Measurements from ENCODE around the gene ZFYVE27. TPM values are rescaled to one million over a fixed set of nuclear protein-coding genes. Genes with fewer than 3 reads are reported as not detected.
A peak's percentile ranks its signal among the peaks of the same experiment; 100 is the strongest.
"Not testable (repeated sequence)": the region's sequence is repeated elsewhere in the genome, so short reads cannot be mapped to it uniquely, and the experiment has no call there.

The ZFYVE27 gene
- 13.7 TPM for total RNA-seq
- long read RNA-seq, partial matches to known transcripts = 4 of 44 reads
- long read RNA-seq, other reads (novel, unspliced or antisense) = 36 of 44 reads

DNA sequence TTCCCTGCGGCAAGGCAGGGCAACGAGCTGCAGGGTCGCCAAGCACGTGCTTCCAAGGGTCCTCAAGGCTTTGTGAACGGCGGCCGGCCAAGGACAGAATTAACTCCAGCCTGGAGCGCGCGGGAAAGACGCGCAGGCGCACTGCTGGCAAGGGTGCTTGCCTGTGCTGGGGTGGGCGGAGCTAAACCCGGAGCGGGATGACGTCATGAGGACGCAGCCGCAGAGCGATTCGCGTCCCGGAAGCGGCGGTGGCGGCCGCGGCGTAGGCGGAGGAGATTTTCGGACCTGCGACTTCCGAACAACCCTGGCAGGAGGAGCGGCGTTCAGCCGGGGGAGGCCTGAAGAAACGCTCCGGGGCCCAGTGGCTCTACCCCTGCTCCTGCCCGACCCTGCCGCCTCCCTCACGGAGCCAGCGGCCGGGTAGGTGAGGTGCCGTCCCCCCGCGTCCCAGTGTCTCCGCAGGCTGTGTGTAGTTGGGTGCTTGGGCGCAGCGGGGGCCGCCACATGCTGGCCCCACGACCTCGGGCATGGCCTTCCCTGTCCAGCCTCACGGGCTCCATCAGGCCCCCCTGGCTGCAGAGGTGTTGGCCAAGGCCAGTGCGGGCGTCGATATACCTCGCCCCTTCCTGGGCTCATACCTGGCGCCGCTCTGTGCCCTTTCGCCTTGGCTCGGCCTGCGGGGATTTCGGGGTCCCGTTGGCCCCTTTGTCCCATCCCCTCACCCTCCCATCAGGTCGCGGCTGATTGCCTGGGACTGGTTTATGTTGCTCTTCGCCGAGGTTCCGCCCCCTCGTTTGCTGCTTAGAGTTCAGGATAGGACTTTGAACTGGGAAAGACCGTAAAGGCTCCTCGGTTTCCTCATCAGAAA is at the start of gene ZFYVE27:
Gene ZFYVE27, plus strand, starts transcription at position 227 of the 868 bp plus-strand sequence. CDS start 1,350 bp downstream, outside the sequence.
- ATAC-seq (peak; percentile 97), DNase-seq (peak; percentile 98)
- intact Hi-C loops (cut with micrococcal nuclease) = no loop called here

DNA sequence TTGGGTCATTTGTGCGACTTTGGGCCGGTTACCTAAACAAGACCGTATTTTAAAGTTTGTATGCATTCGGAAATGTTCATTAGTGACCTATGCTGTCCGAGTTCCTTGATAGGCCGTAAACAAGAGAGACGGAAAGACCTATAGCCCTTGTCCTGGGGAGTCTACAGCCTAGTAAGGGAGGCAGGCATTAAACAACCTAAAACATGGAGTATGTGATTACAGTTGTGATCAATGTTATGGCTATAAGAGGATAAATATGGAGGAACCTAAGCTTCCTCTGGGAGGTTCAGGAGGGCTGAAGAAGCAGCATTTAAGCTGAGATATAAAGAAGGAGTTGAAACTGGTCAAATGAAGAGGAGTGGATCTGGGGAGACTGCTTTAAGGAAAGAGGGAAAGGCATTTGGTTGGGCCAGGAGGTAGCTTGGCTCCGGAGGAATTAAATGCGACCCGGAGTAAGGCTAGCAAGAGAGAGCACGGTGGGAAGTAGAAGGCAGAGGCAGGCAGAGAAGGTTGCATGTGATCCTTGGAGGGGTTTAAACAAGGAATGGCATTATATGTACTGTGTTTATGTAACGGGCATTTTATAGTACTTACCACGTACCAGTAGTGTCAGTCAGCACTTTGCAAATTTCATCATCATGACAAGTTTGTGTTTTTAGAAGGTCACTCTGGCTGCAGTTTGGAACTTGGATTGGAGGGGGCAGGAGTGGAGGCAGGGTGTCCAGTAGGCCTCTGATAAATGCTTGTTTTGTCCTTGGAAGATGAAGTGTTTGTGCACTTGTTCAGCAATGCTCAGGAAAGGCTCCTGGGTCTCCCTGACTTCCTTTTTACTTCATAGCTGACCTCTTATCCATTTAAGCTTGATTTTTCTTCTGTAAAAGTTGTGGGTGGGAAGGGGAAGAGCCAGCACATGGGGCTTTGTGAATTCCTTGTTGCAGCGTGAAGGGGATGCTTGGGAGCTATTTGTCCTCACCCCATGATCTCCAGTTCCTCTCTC is 48.8 kb upstream of the ZFYVE27 start:
- intact Hi-C loops (cut with micrococcal nuclease) = no loop called here
- ATAC-seq (no peak), DNase-seq (no peak)

- DNase-seq = no peak
- intact Hi-C loops (cut with micrococcal nuclease) = no loop called here
- no peak for ATAC-seq
Observed at GRCh38 chr10:97689559-97690020, 47.3 kb upstream of the ZFYVE27 start.

DNA sequence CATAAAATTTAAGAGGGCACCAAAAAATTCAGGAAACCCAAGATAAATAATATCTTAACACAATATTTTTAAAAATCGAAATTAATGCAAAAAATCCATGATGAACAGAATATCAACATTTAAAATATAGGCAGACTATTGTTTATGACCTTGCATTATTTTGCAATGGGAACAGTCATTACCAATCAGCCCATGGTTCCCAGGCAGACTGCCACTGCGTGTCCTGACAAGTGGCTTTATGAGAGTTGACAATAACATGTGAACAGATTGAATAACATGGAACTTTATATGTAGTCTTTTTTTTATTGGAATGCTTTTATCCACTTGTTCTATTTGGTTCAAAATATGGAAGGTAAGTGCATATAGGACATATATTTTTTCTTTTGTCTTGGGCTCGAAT is 46.8 kb upstream of the ZFYVE27 start:
- intact Hi-C loops (cut with micrococcal nuclease) = no loop called here
- ATAC-seq = no peak

DNA sequence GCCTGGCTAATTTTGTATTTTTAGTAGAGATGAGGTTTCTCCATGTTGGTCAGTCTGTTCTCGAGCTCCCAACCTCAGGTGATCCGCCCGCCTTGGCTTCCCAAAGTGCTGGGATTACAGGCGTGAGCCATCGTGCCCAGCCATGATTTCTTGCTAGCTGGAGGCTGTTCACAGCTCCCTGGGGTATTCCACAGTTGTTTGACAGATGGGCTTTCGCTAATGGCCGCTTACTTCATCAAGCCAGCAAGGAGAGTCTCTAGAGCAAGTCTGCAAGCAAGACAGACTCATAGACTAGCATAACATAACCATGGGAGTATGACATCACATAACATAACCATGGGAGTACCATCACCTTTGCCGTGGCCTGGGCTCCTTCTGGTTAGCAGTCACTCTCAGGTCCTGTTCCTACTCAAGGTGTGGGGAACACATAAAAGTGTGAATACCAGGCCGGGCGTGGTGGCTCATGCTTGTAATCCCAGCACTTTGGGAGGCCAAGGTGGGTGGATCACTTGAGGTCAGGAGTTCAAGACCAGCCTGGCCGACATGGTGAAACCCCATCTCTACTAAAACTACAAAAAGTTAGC is 38.8 kb upstream of the ZFYVE27 start:
- DNase-seq; intact Hi-C loops (cut with micrococcal nuclease); ATAC-seq: not testable (repeated sequence)

More for the DNA sequence above, 46.8 kb upstream of the ZFYVE27 start:
- DNase-seq = no peak

DNA sequence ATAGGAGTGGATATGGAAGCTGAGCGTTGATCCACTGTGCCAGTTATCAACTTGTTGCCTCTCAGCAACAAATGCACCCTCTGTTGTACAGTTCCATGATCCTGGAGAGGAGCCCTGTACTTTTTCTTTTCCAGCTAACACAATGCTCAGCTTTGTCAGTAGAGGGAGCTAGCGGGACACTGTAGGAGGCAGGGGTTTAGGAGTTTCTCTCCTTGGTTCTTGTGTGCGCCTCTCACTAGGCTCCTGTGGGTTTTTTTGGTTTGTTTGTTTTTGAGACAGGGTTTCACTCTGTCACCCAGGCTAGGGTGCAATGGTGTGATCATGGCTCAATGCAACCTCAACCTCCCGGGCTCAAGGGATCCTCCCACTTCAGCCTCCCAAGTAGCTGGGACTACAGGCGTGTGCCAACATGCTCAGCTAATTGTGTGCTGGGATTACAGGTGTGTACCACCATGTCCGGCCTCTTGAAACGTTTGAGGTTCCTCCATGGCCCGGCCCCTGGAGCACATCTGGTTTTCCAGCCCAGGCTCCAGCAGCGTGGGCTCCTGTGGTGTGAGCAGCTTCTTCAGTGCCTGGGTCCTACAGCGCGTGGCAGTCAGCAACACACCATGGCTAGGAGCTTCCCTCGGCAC is 35.4 kb upstream of the ZFYVE27 start:
- ATAC-seq (peak; percentile 91), DNase-seq (no peak)
- intact Hi-C loops (cut with micrococcal nuclease) = no loop called here

GRCh38 chr10:97703398-97704067 is 33.4 kb upstream of the ZFYVE27 start:
- ATAC-seq (no peak), DNase-seq (no peak)
- intact Hi-C loops (cut with micrococcal nuclease) = no loop called here

- no peak for DNase-seq
- ATAC-seq = no peak
- intact Hi-C loops (cut with micrococcal nuclease) = no loop called here
Observed at GRCh38 chr10:97704341-97704740, 32.6 kb upstream of the ZFYVE27 start.

DNA sequence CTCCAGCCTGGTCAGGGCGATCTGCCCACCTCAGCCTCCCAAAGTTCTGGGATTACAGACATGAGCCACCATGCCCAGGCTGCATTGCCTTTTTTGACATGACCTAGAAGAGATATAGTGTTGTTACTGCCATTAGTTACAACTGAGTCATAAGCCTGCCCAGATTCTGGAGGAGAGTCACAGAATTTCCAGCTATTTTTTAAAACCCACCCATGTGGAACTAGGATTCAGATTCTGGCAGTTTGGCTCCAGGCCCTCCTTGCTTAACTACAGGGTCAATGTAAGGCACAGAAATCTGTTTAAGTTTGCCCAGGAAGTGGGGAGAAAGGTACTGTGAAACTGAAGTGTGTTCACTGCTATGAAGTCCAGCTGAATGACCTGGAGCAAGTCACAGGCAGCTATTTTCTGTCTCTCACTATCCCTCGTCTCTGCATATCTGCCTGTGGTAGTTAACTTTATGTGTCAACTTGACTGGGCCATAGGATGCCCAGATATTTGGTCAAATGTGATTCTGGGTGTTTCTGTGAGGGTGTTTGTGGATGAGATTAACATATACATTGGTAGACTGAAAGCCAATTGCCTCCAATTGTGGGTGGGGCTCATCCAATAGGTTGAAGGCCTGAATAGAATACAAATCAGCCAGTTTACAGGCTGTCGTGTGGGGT is 31.8 kb upstream of the ZFYVE27 start:
- ATAC-seq (no peak), DNase-seq (no peak)
- intact Hi-C loops (cut with micrococcal nuclease) = no loop called here

DNA sequence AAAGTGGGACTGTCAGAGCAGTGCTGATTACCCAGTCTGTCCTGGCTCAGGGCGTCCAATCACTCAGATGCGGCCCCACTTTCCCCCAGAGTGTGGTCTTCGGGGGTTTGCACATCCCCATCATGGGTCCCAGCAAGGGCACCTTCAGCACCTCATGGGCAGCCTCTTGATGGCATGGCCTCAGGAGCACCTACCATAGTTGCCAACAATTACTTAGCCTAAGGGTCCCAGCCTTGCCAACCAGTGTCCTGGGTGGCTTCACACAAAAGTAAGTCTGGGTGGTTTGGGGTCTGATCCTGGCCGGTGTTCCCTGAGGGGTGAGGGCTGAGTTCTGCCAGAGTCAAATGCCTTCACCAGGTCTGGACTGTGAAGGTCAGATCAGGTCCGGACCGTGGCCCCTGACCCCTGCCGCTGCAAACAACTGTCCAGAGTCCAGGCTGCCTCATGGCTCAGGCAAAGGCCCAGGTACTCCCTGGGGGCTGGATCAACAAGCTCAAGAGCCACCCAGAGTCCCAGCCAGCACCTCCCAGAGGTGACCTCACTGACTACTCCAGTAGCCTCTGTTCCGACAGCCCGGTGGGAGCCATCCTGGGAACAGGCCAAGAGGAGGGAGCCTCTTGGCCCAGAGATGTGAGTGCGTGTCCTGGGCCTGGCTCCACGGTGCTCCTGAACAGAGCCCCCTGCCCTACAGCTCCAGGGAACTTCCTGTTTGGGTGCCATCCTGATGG is 29.6 kb upstream of the ZFYVE27 start:
- DNase-seq (no peak), ATAC-seq (no peak)
- intact Hi-C loops (cut with micrococcal nuclease) = no loop called here

DNA sequence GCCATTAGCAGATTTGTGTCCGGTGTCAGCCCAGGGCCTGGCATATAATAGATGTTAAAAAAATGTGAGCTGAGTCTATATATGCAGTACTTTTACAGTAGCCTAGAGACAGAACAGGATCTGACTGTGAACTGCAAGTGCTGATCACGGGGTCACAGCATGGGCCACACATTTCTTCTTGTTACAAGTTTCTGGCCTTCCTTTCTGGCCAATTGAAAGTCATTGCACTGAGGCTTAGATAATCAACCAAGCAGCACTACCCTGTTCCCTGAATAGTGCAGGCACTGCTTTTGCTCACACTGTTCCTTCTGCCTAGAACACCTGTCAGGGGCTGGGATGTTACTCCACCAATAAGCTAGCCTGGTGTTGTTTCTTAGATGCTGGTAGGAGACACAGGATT is 28.8 kb upstream of the ZFYVE27 start:
- ATAC-seq (no peak), DNase-seq (no peak)
- intact Hi-C loops (cut with micrococcal nuclease) = no loop called here

DNA sequence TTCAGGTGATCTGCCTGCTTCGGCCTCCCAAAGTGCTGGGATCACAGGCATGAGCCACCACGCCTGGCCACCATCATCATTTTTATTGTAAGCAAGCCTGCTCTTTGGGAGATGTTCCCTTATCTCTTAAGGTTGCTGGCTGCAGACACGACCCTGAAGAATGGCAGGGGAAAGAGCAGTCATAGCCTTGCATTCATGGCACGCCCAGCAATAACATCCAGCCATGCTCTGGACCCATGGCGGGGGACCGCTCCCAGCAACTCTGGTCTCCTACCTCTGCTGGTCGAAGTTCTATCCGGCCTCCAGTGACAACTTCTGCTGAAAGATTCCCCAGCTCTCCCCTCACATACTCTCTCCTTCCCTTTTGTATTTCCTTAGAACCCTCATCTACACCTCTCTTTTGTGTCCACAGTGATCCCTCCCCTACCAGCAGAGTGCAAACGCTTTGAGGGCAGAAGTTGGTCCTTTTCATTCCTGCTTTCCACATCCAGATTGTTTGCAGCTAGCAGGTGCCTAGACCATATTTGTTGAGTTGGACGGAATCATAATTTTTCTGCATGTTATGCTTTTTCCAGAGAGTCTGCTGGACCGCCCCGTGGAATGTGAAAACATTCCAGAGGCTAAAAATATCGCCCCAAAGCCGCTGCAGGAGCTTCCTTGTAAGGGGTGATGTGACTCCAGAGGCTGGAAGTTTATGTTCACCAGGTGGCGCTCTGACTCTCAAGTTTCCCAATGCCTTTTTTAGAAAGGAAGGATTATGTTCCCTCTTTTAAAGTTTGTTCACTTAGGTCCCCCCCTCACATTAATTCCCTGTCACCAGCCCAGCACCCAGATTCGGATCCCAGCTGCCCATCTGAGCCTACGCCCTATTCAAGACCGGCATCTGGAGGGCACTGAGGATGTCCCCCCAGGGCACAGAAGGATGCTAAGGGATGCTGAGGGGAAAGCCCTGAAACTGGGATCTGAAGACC is 27.7 kb upstream of the ZFYVE27 start:
- ATAC-seq (peak; percentile 28), DNase-seq (peak; percentile 65)
- intact Hi-C loops (cut with micrococcal nuclease) = no loop called here

- intact Hi-C loops (cut with micrococcal nuclease) = no loop called here
- DNase-seq (no peak), ATAC-seq (no peak)
Observed at GRCh38 chr10:97711640-97712572, 25.0 kb upstream of the ZFYVE27 start.

DNA sequence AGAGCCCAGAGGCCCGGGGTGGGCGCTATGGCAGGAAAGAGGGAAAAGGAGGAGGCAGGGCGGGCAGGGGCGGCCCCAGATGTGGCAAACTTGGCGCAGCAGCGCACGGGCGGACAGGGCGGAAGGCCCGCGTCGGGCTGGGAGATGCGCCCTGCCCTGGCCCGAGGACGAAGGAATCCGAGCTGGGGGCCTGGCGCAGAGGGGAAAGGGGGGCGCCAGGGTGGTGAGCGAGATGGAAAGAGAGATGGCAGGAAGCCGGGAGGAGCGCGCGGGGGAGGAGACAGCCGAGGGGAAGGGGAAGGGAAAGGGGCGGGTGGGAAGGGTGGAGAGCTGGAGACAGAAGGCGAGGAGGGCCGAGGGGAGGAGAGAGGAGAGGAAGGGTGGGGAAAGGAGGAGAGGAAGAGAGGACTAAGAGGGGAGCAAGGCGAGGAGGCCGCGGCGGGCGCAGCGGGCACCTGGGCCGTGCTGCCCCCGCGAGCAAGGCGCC is 23.5 kb upstream of the ZFYVE27 start, which contains the start of gene MARVELD1:
Gene MARVELD1, plus strand, starts transcription at position 392 of the 487 bp plus-strand sequence. CDS start 147 bp downstream, outside the sequence.
- intact Hi-C loops (cut with micrococcal nuclease) = no loop called here
- ATAC-seq (peak; percentile 53), DNase-seq (peak; percentile 83)
